ENCODE data around the gene BMPER. TPM values are rescaled to one million over a fixed set of nuclear protein-coding genes. Genes with fewer than 3 reads are reported as not detected.
A peak's percentile ranks its signal among the peaks of the same experiment; 100 is the strongest.

BMPER gene
- total RNA-seq, 4 donors from 2014 or later = 0.65 to 6.5 (median 3.5) TPM

DNA sequence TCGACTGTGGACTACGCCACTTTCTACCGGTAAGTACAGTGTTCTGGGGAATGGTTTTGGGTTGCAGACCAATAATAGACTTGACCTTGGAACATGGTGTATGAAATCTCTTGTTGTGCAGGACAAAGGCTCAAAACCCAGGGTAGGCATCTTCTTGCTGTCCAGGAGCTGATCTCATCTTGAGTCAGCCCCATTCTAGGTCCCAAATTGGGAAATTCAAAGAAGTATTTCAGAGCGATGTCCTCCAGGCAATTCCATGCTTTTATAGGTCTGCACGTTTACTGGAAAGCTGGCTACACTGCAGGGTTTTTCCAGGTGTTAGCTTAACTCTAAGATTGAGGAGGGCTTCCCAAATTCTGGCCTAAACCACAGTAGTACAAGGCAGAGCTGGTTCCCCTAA is 180.7 kb downstream of the BMPER start:
- Histone ChIP-seq H3K9me3 (no peaks in the 10 kb centered on the region), H3K4me3 (no peak overlapping the region), H3K36me3 (no peaks in the 10 kb centered on the region), H3K27me3 (no peaks in the 10 kb centered on the region), H3K27ac (replicated peaks in 1 of 4) (no peak overlapping the region), H3K4me1 (no peaks in the 10 kb centered on the region)
- TF ChIP-seq, protein P1, sequence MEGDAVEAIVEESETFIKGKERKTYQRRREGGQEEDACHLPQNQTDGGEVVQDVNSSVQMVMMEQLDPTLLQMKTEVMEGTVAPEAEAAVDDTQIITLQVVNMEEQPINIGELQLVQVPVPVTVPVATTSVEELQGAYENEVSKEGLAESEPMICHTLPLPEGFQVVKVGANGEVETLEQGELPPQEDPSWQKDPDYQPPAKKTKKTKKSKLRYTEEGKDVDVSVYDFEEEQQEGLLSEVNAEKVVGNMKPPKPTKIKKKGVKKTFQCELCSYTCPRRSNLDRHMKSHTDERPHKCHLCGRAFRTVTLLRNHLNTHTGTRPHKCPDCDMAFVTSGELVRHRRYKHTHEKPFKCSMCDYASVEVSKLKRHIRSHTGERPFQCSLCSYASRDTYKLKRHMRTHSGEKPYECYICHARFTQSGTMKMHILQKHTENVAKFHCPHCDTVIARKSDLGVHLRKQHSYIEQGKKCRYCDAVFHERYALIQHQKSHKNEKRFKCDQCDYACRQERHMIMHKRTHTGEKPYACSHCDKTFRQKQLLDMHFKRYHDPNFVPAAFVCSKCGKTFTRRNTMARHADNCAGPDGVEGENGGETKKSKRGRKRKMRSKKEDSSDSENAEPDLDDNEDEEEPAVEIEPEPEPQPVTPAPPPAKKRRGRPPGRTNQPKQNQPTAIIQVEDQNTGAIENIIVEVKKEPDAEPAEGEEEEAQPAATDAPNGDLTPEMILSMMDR (IDR thresholded peaks at IDR 0.05) = no peak
- TF ChIP-seq EP300 (IDR thresholded peaks at IDR 0.05) (no peak), POLR2A (IDR thresholded peaks at IDR 0.05; ENCODE audit: low read depth) (no peak), POLR2AphosphoS5 (IDR thresholded peaks at IDR 0.05) (no peak)
- WGBS = 94% methylated on average over 5 of the region's 5 CpGs
- intact Hi-C loops (cut with DNase I) = no loop called here
- DNase-seq (ENCODE audit: extremely low spot score) = no peak

DNA sequence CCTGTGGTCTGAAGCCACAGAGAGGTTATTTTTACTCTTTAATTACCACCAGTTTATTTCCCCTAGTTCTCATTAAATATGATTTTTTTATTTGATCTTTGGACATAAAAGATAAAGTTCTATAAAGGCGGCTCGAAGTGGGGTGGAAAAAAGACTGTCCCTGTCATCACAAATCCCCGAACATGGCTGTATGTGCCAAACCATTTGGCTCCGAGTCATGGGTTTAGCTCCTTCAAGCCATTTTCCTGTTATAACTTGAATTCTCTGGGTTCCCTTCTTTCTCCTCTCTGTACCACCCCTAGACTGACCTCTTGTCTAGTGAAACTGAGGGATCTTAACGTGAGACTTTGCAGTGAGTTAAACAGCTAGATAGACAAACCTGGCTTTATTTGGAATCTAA is 181.6 kb downstream of the BMPER start:
- H3K4me1 ChIP-seq = no peaks in the 10 kb centered on the region
- intact Hi-C loops (cut with DNase I) = no loop called here

DNA sequence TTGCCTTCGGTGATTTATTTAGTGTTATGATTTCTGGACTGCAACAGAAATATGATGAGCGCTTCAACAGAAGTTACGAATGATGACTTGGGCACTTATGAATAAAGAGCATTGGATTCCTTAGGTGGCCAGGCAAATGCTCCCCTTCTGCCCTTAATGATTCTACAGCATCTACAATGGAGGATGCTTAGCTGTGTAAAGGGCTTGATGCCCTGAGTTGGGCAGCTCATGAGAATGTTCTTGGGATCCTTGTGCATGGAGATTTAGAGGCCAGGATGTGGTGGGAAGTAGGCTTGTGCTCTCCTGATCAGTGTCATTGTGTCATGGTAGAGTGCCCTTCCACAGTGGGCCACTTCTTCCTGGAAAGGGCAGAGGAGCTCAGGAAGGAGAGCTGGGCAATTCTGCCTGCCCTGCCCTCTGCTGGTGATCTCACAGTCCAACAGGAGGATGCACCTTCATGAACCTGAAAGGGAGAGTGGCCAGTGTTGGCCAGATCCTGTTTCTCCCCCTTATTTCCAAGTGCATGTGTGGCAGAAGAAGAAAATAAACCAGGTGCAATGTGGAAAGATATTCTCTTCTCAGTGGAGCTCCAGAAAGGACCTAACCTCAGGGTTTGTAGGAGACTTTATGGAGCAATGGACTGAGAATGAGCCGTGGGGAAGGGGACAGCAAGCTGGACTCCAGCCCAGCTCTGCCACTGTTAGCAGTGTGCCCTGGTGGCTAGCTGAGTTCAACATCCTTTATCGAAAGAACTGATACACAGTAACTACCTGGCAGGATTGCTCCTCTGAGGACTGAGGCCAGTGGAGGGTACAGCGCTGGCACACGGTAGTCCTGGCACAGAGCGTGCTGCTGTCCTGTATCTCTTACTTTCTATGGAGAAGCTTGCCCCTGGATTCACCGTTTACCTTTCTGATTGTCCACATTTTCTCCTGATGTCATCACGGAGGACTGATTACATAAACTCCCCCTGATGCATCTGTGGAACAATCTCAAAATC is 182.9 kb downstream of the BMPER start:
- Histone ChIP-seq H3K4me1 (no peaks in the 10 kb centered on the region), H3K27me3 (no peaks in the 10 kb centered on the region), H3K36me3 (no peaks in the 10 kb centered on the region), H3K4me3 (no peak overlapping the region), H3K9me3 (peaks cover 0 to 5% (median 0%) of the 10 kb centered on the region in 4 donors), H3K27ac (replicated peaks in 1 of 4) (no peak overlapping the region)
- TF ChIP-seq POLR2A (IDR thresholded peaks at IDR 0.05; ENCODE audit: low read depth) (no peak), POLR2AphosphoS5 (IDR thresholded peaks at IDR 0.05) (no peak), EP300 (IDR thresholded peaks at IDR 0.05) (no peak)
- TF ChIP-seq, protein P1 (IDR thresholded peaks at IDR 0.05) = peak in 1 of 3 experiments; percentile 38
- intact Hi-C loops (cut with DNase I) = no loop called here
- no peak for DNase-seq (ENCODE audit: extremely low spot score)
- WGBS = 91% methylated on average over 10 of the region's 10 CpGs

More for the DNA sequence above, 181.6 kb downstream of the BMPER start:
- H3K4me3 ChIP-seq = no peak overlapping the region
- H3K27me3 ChIP-seq = no peaks in the 10 kb centered on the region
- no peaks in the 10 kb centered on the region for H3K9me3 ChIP-seq
- H3K36me3 ChIP-seq = no peaks in the 10 kb centered on the region
- TF ChIP-seq POLR2A (IDR thresholded peaks at IDR 0.05; ENCODE audit: low read depth) (no peak), POLR2AphosphoS5 (IDR thresholded peaks at IDR 0.05) (no peak), EP300 (IDR thresholded peaks at IDR 0.05) (no peak)
- TF ChIP-seq, protein P1 (IDR thresholded peaks at IDR 0.05) = no peak
- WGBS = 87% methylated on average over 5 of the region's 5 CpGs
- no peak overlapping the region for H3K27ac ChIP-seq (replicated peaks in 1 of 4)
- DNase-seq (ENCODE audit: extremely low spot score) = no peak

DNA sequence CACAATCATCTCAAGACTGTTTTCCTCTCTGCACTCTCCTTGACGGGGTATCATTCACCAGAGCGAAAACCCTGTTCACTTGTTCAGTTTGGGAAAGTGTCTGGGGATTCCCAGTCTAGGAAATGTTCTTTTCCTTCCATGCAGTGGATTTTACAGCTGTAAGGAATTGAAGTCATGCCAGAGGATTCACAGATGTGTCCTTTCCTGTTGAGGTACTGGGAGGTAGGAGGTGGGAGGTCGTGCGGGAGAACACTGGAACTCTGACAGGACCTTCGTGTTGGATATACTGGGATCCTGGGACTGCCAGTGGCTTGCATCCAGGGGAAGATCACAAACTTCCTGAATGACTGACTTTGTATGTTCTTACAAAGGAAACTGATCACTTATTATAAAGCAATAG is 185.5 kb downstream of the BMPER start:
- H3K4me3 ChIP-seq = no peak overlapping the region
- peaks cover 0 to 5% (median 3%) of the 10 kb centered on the region in 4 donors for H3K4me1 ChIP-seq
- TF ChIP-seq, protein P1 (IDR thresholded peaks at IDR 0.05) = no peak
- TF ChIP-seq POLR2AphosphoS5 (IDR thresholded peaks at IDR 0.05) (no peak), POLR2A (IDR thresholded peaks at IDR 0.05; ENCODE audit: low read depth) (no peak), EP300 (IDR thresholded peaks at IDR 0.05) (no peak)
- H3K9me3 ChIP-seq = peaks cover 0 to 5% (median 0%) of the 10 kb centered on the region in 4 donors
- H3K27me3 ChIP-seq = no peaks in the 10 kb centered on the region
- 46% methylated on average over 5 of the region's 5 CpGs for WGBS
- no peak for DNase-seq (ENCODE audit: extremely low spot score)
- intact Hi-C loops (cut with DNase I) = no loop called here
- no peak overlapping the region for H3K27ac ChIP-seq (replicated peaks in 1 of 4)
- H3K36me3 ChIP-seq = no peaks in the 10 kb centered on the region

All from esophagus muscularis mucosa (tissue), 4 donors.